Measurements from ENCODE around the gene PCLO.

The PCLO gene, protein sequence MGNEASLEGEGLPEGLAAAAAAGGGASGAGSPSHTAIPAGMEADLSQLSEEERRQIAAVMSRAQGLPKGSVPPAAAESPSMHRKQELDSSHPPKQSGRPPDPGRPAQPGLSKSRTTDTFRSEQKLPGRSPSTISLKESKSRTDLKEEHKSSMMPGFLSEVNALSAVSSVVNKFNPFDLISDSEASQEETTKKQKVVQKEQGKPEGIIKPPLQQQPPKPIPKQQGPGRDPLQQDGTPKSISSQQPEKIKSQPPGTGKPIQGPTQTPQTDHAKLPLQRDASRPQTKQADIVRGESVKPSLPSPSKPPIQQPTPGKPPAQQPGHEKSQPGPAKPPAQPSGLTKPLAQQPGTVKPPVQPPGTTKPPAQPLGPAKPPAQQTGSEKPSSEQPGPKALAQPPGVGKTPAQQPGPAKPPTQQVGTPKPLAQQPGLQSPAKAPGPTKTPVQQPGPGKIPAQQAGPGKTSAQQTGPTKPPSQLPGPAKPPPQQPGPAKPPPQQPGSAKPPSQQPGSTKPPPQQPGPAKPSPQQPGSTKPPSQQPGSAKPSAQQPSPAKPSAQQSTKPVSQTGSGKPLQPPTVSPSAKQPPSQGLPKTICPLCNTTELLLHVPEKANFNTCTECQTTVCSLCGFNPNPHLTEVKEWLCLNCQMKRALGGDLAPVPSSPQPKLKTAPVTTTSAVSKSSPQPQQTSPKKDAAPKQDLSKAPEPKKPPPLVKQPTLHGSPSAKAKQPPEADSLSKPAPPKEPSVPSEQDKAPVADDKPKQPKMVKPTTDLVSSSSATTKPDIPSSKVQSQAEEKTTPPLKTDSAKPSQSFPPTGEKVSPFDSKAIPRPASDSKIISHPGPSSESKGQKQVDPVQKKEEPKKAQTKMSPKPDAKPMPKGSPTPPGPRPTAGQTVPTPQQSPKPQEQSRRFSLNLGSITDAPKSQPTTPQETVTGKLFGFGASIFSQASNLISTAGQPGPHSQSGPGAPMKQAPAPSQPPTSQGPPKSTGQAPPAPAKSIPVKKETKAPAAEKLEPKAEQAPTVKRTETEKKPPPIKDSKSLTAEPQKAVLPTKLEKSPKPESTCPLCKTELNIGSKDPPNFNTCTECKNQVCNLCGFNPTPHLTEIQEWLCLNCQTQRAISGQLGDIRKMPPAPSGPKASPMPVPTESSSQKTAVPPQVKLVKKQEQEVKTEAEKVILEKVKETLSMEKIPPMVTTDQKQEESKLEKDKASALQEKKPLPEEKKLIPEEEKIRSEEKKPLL (N-terminal part only)

DNA sequence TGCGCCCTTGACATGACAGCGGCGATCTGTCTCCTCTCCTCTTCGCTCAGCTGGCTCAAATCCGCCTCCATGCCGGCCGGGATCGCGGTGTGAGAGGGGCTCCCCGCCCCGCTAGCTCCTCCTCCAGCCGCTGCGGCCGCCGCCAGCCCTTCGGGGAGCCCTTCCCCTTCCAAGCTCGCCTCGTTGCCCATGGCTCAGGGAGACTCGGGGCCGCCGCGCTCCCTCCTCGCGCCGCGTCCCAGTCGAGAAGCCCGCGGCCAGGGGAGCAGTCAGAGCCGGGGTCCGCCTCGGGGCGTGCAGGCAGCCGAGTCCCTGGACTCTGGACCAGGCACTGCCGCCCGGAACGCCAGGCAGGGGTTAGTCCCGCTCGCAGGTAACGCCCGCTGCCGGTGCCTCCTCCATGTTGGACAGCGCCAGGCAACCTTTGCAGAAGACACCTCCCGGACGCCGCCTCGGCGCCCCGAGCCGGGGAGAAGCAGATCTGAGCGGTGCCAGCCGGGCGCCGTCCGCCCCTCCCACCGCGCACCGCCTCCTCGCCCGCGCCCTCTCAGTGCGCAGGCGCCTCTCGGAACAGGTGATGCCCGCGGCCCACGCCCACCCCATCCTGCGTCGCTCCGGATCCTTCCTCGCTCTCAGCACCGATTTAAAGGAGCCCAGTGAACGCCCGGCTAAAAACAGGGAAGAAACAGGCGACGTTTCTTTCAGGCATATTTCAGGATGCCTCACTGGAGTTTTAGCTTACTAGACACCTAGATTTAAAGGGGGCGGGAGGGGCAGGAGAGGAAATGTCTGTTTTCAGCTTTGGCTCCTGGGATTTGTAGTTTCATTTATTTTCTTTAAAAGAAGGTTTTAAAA is at the start of gene PCLO:
Gene PCLO, minus strand, starts transcription at position 483 of the 855 bp plus-strand sequence. Its CDS starts 292 bp downstream, at position 191.
- DNase-seq = peak; percentile 34

DNA sequence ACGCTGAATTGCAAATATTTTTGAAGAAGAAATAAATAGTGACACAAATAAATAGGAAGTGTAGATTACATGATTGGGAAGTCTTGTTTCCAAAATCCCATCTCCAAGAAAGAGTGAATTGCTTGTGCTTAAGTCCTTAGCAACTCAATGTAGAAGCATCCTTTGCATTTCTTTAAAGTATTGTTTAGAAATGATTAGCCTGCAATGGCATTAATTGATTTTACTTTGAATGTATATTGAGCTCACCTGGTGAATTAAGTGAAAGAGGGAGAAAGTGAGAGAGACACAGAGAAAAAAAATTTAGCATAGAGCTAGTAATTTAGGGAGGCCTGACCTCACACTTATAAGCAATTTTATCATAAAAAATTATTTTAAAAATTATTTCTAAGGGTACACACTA is 49.0 kb upstream of the PCLO start:
- DNase-seq = no peak

DNA sequence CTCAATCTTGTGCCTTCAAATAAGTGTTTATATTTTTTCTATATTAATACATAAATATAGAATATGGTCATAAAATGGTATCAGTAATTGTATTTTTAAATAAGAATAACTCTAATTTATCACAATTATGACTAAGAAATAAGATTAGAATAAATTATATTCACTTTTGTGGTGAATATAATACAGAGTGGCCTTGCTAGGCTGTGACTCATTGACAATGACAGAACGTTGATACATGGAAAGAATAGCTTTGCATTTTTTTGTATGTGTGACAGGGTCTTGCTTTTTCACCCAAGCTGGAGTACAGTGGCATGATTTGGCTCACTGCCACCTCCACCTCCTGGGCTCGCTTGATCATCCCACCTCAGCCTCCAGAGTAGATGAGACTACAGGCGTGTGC is 47.8 kb upstream of the PCLO start:
- no peak for DNase-seq

DNA sequence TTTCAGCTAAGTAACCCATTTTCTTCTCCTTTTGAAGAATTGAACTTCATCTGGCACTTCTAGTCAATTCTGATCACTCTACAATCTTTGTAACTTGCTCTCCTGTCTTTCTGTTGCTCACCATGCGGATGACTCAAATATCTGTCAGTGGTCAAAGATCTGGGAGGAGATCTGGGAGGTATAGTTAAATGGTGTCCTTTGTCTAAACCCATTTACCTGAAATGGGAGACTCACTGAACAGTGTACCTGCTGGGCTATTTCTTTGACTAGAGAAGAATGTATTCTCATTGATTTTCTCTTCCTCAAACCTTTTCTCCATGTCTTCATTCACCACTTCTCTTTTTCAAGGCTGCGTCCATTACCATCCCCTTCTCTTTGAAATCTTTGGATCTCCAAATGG is 42.0 kb upstream of the PCLO start:
- no peak for DNase-seq

DNA sequence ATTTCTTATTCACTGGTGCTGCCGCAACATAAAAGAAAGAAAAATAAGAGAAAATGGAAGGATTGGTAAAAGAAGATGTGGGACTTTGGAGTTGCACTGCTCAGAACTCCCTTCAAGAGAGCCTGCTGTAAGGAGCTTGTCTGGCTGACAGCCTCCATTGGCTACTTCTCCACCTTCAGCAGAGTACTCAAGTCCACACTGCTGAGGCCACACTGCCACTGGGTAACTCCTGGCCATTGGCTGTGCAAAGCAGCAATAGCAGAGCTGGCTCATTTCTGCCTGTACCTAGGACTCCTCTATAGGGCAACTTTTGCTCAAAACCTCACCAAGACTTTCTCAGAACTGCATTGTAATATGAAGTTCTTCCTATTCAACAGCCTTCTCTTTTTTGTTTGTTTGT is 38.7 kb upstream of the PCLO start:
- DNase-seq = no peak

DNA sequence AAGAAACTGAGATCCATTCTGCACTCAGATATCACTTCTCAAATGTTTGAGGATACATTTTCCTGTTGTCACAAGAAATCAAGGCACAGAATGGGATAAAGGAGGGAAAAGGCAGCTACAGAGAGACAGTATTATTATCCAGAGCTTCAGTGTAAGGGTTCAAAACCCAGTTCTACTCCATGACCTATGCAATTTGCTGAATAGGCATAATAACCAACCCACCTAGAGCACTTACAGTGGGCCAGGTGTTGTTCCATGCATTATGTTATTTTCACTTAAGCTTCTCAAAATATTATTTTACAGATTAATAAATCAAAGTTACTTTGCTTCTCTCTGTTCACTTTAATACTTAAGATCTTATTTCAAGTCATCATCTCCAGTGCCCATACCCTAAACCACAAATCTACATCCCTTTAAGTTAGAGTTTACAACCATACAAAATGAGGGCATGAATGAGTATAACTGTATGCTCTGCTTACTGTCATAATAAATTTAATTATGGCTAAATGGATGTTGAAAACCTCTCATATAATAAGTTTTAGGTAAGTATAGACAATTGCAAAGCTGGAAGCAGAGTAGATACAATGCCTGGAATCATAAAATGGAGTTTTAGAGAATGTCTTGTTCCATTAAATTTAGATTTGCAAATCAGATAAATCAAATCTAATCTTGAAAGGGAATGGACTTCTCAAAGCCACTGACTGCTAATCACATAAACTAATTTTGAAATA is 28.1 kb upstream of the PCLO start:
- no peak for DNase-seq

DNA sequence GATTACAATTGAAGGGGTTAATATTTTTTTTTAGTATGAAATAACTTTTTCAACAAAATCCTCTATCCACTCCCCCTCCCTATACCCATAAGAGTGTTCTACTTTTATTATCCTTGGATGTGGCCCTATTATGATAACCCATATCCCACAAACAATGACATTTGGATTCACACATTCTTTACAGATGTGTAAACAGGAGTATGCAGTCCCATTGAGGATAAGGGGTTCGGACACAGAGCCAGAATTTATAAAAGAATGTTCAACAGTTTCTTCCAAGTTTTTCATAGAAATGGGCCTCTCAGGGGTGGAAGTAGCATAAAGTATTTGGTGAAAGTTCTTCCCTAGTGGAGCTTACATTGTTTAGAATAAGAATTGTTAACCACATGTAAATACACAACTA is 16.1 kb upstream of the PCLO start:
- no peak for DNase-seq

DNA sequence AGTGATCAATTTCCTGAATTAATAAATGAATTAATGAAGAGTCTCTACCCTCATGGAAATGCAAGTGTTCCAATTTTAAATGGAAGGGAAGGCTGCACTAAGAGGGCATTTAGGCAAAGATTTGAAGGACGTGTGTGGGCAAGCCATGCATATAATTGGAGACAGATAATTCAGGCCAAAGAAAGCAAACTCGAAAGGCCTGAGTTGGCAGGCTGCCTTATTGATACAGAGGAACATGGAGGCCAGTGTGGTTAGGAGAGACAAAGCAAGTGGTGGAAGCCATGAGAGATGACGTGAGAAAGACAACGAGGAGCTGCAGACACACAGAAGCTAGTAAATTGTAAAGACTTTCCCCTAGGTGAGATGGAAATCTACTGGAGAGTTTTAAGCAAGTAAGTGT is 15.4 kb upstream of the PCLO start:
- DNase-seq = no peak

DNA sequence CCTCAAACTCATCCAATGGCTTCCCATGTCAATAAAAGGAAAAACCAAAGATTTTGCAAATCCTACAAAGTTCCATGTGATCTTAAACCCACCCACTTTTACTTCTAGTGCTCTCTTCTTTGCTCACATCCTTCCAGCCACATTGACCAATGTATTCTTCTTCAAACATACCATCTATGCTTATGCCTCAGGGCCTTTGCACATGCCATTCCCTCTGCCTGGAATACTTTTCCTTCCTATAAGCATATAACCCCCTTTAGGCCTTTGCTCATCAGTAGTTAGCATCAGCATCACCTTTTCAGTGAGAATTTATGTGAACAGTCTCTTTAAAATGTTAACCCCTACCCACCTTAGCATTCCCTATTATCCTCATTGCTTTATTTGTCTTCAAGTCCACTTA is 11.0 kb upstream of the PCLO start:
- DNase-seq = no peak

DNA sequence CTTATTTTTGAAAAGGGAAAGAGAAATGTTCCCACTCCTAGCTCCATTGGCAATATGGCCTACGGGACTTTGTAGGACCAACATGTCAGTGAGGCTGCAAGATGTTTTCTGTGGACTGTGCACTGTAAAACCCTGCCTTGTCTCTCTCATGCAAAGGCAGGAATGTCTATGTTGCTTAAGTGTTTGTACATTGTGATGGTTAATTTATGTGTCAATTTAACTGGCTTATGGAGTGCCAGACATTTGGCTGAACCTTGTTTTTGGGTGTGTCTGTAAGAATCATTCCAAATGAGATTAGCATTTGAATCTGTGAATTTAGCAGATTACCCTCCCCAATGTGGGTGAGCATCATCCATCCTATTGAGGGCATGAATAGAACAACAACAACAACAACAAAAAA is 4.1 kb upstream of the PCLO start:
- DNase-seq = no peak

DNA sequence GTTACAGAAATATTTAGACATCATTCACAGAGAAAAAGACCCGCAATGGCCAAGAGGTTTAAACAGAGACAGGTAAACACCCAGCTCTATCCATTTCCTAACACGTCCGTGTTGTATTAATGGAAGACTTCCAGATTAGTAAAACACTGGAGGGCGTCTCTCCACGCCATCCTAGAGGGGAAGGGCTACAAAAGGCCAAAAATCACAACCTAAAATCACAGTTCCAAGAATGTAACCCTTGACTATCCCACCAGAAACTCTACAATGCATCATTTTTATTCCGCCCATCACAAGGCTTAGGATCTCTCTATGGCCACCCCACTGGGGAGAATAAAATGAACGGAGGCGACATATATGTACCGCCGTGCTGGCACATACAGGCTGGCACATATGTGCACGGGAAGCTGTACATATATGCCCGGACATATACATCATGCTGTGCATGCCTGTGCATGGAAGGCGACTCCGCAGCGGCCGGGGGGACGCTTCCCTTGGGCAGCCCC is 734 bp downstream of the PCLO start:
- DNase-seq = no peak

DNA sequence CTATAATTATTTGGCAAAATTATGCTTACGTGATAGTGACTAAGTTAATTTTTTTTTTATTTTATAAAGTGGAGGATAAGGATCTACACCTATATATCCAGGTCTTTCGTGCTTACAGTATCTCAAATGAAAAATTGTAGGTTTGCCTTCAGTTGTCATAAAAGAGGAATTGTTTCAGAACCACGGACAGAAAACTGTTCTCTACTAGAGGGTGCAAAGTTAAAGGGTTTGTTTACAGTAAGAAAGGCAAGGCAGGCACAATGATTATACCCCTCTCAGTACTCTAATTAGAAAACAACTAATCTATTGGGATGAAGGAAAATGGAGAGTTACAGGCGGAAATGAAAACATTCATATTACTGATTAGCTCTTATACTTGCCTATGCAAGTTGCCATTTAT is 1.5 kb downstream of the PCLO start:
- no peak for DNase-seq

DNA sequence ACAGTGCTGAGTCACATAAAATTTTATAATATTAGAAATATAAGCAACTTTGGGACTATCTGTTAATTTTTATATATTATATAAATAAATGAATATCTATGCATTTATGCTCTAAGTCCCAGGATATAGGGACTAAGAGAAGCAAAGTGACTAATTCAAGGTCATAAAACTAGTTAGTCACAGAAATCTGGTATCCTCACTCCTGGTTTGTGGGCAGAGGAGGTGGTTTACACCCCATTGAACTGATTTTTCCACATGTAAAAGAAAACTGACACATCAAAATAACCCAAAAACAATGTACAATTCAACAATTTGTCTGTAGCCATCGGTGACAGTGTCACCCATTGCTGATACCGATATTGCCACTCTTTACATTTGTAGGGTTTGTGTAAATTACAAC is 3.0 kb downstream of the PCLO start:
- DNase-seq = no peak

DNA sequence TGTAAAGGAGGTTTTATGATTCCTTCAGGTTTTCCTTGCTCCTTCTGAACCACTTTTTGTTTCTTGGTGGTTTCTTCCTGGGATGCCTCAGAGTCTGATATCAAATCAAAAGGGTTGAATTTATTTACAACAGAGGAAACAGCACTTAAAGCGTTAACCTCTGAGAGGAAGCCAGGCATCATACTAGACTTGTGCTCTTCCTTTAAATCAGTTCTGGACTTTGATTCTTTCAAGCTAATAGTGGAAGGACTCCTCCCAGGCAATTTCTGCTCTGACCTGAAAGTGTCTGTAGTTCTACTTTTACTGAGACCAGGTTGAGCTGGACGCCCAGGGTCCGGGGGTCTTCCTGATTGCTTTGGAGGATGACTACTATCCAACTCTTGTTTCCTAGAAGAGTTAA is 6.7 kb downstream of the PCLO start:
- no peak for DNase-seq

DNA sequence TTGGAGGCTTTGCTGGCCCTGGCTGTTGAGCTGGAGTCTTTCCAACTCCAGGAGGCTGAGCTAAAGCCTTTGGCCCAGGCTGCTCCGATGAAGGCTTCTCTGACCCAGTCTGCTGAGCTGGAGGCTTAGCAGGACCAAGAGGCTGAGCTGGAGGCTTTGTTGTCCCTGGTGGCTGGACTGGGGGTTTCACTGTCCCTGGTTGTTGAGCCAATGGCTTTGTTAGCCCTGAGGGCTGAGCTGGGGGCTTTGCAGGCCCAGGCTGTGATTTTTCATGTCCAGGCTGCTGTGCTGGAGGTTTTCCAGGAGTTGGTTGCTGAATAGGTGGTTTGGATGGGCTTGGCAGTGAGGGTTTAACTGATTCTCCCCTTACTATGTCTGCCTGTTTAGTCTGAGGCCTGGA is 7.3 kb downstream of the PCLO start:
- no peak for DNase-seq

DNA sequence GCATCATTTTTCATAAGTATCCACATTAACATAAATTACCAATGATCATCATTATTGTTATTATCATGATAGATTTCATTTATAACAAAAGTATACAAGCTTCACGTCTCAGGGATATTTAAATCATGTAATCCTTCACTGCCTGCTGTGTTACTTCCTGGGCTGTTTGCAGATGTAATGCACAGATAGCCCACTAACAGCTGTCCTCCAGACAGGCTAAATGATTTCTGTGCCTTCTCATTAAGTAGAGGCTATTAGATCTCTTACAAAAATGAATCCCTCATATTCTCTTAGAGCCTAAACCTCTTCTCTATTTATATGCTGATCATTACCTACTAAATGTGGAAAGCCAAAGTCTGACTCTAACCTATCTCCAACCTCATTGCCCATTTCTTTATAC is 9.3 kb downstream of the PCLO start:
- DNase-seq = no peak

DNA sequence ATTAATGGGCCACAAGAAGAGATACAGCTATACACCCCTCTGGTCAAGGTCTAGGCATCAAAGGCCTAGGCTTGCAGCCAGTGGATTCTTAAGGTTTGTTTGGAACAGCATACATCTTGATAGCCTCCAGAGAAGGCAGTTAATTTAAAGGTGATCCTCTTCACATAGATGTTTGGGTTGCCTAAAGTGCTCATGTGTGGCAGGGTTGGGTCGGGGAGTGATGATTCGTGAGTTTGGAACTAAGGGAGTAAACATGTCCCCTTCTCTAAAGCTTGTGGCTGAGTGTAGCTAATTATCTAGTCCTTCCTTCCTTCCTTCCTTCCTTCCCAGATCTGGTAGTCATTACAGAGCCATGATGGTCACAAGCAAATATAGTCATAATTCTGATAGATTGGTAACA is 12.4 kb downstream of the PCLO start:
- DNase-seq = no peak

DNA sequence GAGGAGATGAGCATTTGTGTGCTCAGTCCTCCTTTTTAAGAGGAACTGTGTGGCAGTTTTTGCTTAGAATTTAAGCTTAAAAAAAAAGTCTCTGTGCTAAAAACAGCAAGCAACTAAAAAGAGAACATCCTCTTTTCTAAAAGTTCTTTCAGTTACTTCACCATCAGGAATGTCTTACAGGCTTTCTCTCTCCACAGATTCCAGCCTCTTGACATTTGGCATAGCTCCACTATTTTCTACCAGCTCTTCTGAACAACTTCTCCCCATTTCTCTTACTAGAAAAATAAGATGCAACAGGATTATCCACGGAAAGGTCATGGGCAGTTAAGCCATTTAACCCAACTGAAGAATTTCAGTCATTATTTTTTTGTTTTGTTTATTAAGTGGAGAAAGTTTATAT is 13.2 kb downstream of the PCLO start:
- no peak for DNase-seq

DNA sequence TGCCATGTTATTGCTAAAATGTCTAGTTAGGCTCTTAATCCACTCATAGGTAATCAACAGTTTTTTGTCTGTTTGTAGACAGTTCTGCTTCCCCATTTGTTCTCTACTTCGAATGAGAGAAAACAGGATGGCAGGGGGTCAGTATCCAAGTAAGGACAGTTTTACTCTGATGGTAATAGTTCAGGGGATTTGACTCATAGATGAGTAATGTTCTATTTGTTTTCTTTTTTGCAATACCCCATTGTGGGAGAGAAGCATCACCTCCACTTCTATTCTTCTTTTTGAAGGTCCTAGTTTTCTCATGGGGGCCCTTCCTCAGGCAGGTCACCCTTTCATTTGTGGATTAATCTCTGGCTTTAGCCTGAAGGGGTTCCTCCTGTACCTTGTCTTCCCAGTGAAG is 13.9 kb downstream of the PCLO start:
- no peak for DNase-seq

DNA sequence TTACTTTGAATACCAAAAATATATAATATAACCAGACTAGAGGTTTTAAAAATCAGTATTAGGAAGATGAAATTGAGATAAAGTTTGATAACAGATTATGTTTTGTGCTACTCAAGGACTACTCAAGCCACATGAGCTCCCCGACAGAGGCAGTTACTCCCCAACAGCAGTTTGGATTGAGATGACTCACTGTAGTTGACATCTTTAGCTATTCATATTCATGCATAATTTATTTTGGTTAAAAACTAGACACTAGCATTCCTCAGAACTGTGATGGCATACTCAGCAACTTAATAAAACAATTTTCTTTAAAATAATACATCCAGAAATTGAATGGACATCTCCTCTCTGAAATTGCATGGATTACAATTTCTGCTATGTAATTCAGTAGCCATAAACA is 19.6 kb downstream of the PCLO start:
- DNase-seq = no peak

DNA sequence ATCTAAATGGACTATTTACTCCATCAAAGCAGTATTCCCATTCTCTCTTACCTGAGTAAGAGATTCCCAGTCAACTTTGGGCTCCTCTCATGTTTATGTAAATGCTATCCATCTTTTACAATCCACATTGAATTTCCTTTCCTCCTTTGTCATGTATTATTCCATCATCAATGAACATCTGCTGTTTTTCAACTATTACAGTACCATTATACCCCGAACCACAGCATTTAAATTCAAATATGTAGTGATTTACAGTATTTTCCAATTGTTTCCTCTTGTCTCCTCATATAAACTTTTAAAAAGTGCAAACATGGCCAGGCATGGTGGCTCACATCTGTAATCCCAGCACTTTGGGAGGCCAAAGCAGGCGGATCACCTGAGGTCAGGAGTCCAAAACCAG is 20.3 kb downstream of the PCLO start:
- no peak for DNase-seq

DNA sequence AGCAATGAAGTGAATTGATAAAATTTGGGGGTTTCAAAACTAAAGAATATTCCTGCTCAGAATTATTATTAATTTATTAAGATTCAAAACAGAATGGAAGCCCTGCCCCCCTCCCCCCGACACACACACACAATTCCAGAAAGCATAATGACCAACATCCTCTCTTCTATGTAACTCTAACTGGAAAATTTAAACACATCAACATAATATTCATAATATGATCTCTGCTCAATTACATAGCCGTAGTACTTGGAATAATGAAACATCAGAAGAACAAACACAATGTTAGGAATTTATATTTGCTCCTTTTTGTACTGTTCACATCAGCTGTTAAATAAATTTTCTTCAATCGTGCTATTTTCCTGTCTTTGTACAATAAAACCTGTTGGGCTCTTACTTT is 20.8 kb downstream of the PCLO start:
- no peak for DNase-seq
